OCI-LY1 (cell line): ENCODE results near the gene ANKMY1.

Experiments
- H2AFZ ChIP-seq: fragments of 200-600 bp; sonication (generic), shearing (Covaris generic); 2 replicates; pipeline ENCODE4 v1.6.0; 2014; ENCODE audit warnings: antibody characterized with exemption, mild to moderate bottlenecking, low read length
- H3F3A ChIP-seq: fragments of 200-600 bp; sonication (generic), shearing (Covaris generic); 2 replicates; pipeline ENCODE4 v1.6.0; 2014; ENCODE audit warnings: mild to moderate bottlenecking, antibody characterized with exemption, low read length, moderate library complexity; ENCODE audit not compliant: insufficient read depth
- H3K27ac ChIP-seq: fragments of 200-600 bp; sonication (generic); 2 replicates; pipeline ENCODE4 v1.5.1; 2014; ENCODE audit warnings: low read length, mixed run types, mild to moderate bottlenecking, low read depth; ENCODE audit not compliant: poor library complexity, severe bottlenecking
- H3K27me3 ChIP-seq: fragments of 200-600 bp; sonication (generic); 2 replicates; pipeline ENCODE4 v1.6.0; 2014; ENCODE audit warnings: antibody characterized with exemption, mild to moderate bottlenecking, low read length, moderate library complexity; ENCODE audit not compliant: insufficient read depth
- H3K36me3 ChIP-seq: fragments of 200-600 bp; sonication (generic); 2 replicates; pipeline ENCODE4 v1.6.1; 2014; ENCODE audit warnings: mild to moderate bottlenecking, antibody characterized with exemption, low read length, moderate library complexity, mixed read lengths; ENCODE audit not compliant: insufficient read depth
- H3K4me1 ChIP-seq: fragments of 200-600 bp; sonication (generic); 2 replicates; pipeline ENCODE4 v1.5.1; 2014; ENCODE audit warnings: mild to moderate bottlenecking, low read length, moderate library complexity; ENCODE audit not compliant: insufficient read depth, severe bottlenecking
- H3K4me2 ChIP-seq: fragments of 200-600 bp; sonication (generic), shearing (Covaris generic); 2 replicates; pipeline ENCODE4 v1.6.1; 2014; ENCODE audit warnings: low read length
- H3K4me3 ChIP-seq: fragments of 200-600 bp; sonication (generic); 2 replicates; pipeline ENCODE4 v1.5.1; 2014; ENCODE audit warnings: low read length, low read depth, mild to moderate bottlenecking, mixed read lengths; ENCODE audit not compliant: poor library complexity, severe bottlenecking
- H3K79me2 ChIP-seq: fragments of 200-600 bp; shearing (Covaris generic); 2 replicates; pipeline ENCODE4 v1.6.1; 2016; ENCODE audit warnings: mixed run types, low read length, mixed read lengths; ENCODE audit not compliant: insufficient read depth
- H3K9ac ChIP-seq: fragments of 200-600 bp; sonication (generic), shearing (Covaris generic); 2 replicates; pipeline ENCODE4 v1.6.1; 2014; ENCODE audit warnings: mild to moderate bottlenecking, low read length, mixed read lengths
- H3K9me2 ChIP-seq: fragments of 200-600 bp; sonication (generic), shearing (Covaris generic); 2 replicates; pipeline ENCODE4 v1.6.1; 2014; ENCODE audit warnings: low read depth, mild to moderate bottlenecking, low read length, mixed read lengths
- H3K9me3 ChIP-seq: fragments of 200-600 bp; shearing (Covaris generic); 2 replicates; pipeline ENCODE4 v1.6.1; 2014; ENCODE audit warnings: low read length, mixed read lengths
- H4K20me1 ChIP-seq: fragments of 200-600 bp; sonication (generic), shearing (Covaris generic); 2 replicates; pipeline ENCODE4 v1.6.0; 2016; ENCODE audit warnings: mild to moderate bottlenecking, low read length; ENCODE audit not compliant: insufficient read depth
- CTCF ChIP-seq: fragments of 200-600 bp; sonication (generic), shearing (Covaris generic); IDR thresholded peaks from 2 replicates; pipeline ENCODE4 v1.5.1; 2017; ENCODE audit warnings: mild to moderate bottlenecking, antibody characterized with exemption, low read length, moderate library complexity, mixed read lengths
- EZH2 ChIP-seq: fragments of 200-600 bp; sonication (generic), shearing (Covaris generic); IDR thresholded peaks from 2 replicates; pipeline ENCODE4 v1.8.0; 2017; ENCODE audit warnings: borderline replicate concordance, mixed run types, mild to moderate bottlenecking, antibody characterized with exemption, low read length, moderate library complexity, mixed read lengths

The ANKMY1 gene

GRCh38 chr2:240529344-240529999 lies 28.3 kb downstream of the ANKMY1 start:
- H3K9me2 ChIP-seq, result no peaks in the 10 kb centered on the region
- H3K4me2 ChIP-seq, result no peak overlapping the region
- H3K27me3 ChIP-seq, result no peaks in the 10 kb centered on the region
- peaks cover 63% of the 10 kb centered on the region for H3K36me3 ChIP-seq
- H3K4me1 ChIP-seq, result no peaks in the 10 kb centered on the region
- H3K9me3 ChIP-seq, result peaks cover 22% of the 10 kb centered on the region
- H3K4me3 ChIP-seq, result no peak overlapping the region
- H2AFZ ChIP-seq, result no peak overlapping the region
- H3K79me2 ChIP-seq, result no peaks in the 10 kb centered on the region
- H3K27ac ChIP-seq, result no peak overlapping the region
- H3F3A ChIP-seq, result no peaks in the 10 kb centered on the region
- TF ChIP-seq CTCF (no peak), EZH2 (no peak)
- H4K20me1 ChIP-seq, result no peaks in the 10 kb centered on the region
- no peak overlapping the region for H3K9ac ChIP-seq

GRCh38 chr2:240528406-240529040 lies 29.3 kb downstream of the ANKMY1 start:
- H3K4me1 ChIP-seq, result no peaks in the 10 kb centered on the region
- no peak for TF ChIP-seq CTCF
- no peak for TF ChIP-seq EZH2
- no peaks in the 10 kb centered on the region for H3K9me2 ChIP-seq
- no peak overlapping the region for H3K4me2 ChIP-seq
- H3K79me2 ChIP-seq, result no peaks in the 10 kb centered on the region
- no peak overlapping the region for H3K4me3 ChIP-seq
- H3K27me3 ChIP-seq, result no peaks in the 10 kb centered on the region
- peaks cover 65% of the 10 kb centered on the region for H3K36me3 ChIP-seq
- H2AFZ ChIP-seq, result no peak overlapping the region
- no peaks in the 10 kb centered on the region for H4K20me1 ChIP-seq
- peaks cover 22% of the 10 kb centered on the region for H3K9me3 ChIP-seq
- no peak overlapping the region for H3K27ac ChIP-seq
- H3F3A ChIP-seq, result no peaks in the 10 kb centered on the region
- no peak overlapping the region for H3K9ac ChIP-seq

DNA sequence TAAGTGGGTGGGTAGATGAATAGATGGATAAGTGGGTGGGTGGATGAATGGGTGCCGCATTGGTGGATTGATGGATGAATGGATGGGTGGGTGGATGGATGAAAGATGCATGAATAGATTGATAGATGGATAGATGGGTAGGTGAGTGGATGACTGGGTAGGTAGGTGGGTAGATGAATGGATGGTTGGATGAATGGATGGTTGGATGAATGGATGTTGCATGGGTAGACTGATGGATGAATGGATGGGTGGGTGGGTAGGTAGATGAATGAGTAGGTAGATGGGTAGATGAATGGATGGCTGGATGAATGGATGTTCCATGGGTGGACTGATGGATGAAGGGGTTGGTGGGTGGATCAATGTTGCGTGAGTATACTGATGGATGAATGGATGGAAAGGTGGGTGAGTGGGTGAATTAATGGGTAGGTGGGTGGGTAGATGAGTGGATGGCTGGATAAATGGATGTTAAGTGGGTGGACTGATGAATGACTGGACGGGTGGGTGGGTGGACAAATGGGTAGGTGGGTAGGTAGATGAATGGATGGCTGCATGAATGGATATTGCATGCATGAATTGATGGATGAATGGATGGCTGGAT lies 30.5 kb downstream of the ANKMY1 start:
- H3K36me3 ChIP-seq, result peaks cover 71% of the 10 kb centered on the region

More for the DNA sequence above, 30.5 kb downstream of the ANKMY1 start:
- H3K4me1 ChIP-seq, result no peaks in the 10 kb centered on the region
- no peaks in the 10 kb centered on the region for H3K27me3 ChIP-seq
- peaks cover 18% of the 10 kb centered on the region for H3K9me3 ChIP-seq
- no peaks in the 10 kb centered on the region for H3K79me2 ChIP-seq
- H3K4me3 ChIP-seq, result no peak overlapping the region
- no peaks in the 10 kb centered on the region for H3K9me2 ChIP-seq
- no peak overlapping the region for H2AFZ ChIP-seq
- H3F3A ChIP-seq, result no peaks in the 10 kb centered on the region
- H3K9ac ChIP-seq, result no peak overlapping the region
- no peak overlapping the region for H3K27ac ChIP-seq
- no peak for TF ChIP-seq CTCF
- no peak for TF ChIP-seq EZH2
- no peak overlapping the region for H3K4me2 ChIP-seq
- H4K20me1 ChIP-seq, result no peaks in the 10 kb centered on the region
